Keratinocyte (primary cell): ENCODE measurements around the gene CRADD. TPM values are rescaled to one million over a fixed set of nuclear protein-coding genes. Genes with fewer than 3 reads are reported as not detected.

Experiments used
- DNase-seq: peaks from one replicate; pipeline ENCODE4 v3.0.0-alpha.2; 2011; ENCODE audit warnings: low read depth, missing footprints, low spot score
- FAIRE-seq: peaks from 2 replicates; lab custom pipeline; 2011; peaks lifted over from hg19 to GRCh38; lab: Jason Lieb, UNC
- H2AFZ ChIP-seq: 2 replicates; pipeline ENCODE4 v1.6.0; 2012; ENCODE audit warnings: low read length, control low read depth, inconsistent platforms; ENCODE audit not compliant: control insufficient read depth
- H3K27ac ChIP-seq: 2 replicates; pipeline ENCODE4 v1.5.1; 2011; ENCODE audit warnings: low read length; ENCODE audit not compliant: control insufficient read depth, insufficient read depth
- H3K27me3 ChIP-seq: 3 replicates; pipeline ENCODE4 v1.6.0; 2011; ENCODE audit warnings: low read length; ENCODE audit not compliant: control insufficient read depth, insufficient read depth; ENCODE audit errors: extremely low read depth
- H3K36me3 ChIP-seq, 2 experiments: 2 replicates in 1 of 2; 3 replicates in 1 of 2; pipeline ENCODE4 v1.5.1; 2011; ENCODE audit warnings: low read length in 2 of 2, mild to moderate bottlenecking in 1 of 2; ENCODE audit not compliant: control insufficient read depth in 2 of 2, insufficient read depth in 2 of 2; ENCODE audit errors: extremely low read depth in 1 of 2
- H3K4me1 ChIP-seq: 3 replicates; pipeline ENCODE4 v1.5.1; 2011; ENCODE audit warnings: low read length; ENCODE audit not compliant: control insufficient read depth, insufficient read depth; ENCODE audit errors: extremely low read depth
- H3K4me2 ChIP-seq: 3 replicates; pipeline ENCODE4 v1.6.0; 2011; ENCODE audit warnings: low read depth, low read length; ENCODE audit not compliant: control insufficient read depth, insufficient read depth; ENCODE audit errors: extremely low read depth
- H3K4me3 ChIP-seq, 3 experiments: fragments of 200-600 bp in 1 of 3; sonication (generic) in 1 of 3; 2 replicates in 2 of 3; 3 replicates in 1 of 3; pipeline ENCODE4 v1.5.1; 2011 to 2016; ENCODE audit warnings: low read length in 3 of 3, mild to moderate bottlenecking in 3 of 3, control low read depth in 2 of 3, inconsistent platforms in 1 of 3, low read depth in 1 of 3, mixed read lengths in 1 of 3, mixed run types in 1 of 3, moderate library complexity in 1 of 3; ENCODE audit not compliant: control insufficient read depth in 2 of 3, insufficient read depth in 2 of 3; ENCODE audit errors: extremely low read depth in 1 of 3
- H3K79me2 ChIP-seq: 2 replicates; pipeline ENCODE4 v1.6.0; 2012; ENCODE audit warnings: low read length; ENCODE audit not compliant: control insufficient read depth, insufficient read depth
- H3K9ac ChIP-seq: 3 replicates; pipeline ENCODE4 v1.6.0; 2011; ENCODE audit warnings: low read length; ENCODE audit not compliant: control insufficient read depth, insufficient read depth; ENCODE audit errors: extremely low read depth
- H3K9me1 ChIP-seq: 3 replicates; pipeline ENCODE4 v1.6.0; 2011; ENCODE audit warnings: low read length; ENCODE audit not compliant: control insufficient read depth, insufficient read depth; ENCODE audit errors: extremely low read depth
- H3K9me3 ChIP-seq: 2 replicates; pipeline ENCODE4 v1.5.1; 2012; ENCODE audit warnings: low read depth, low read length; ENCODE audit not compliant: control insufficient read depth
- H4K20me1 ChIP-seq: 3 replicates; pipeline ENCODE4 v1.6.0; 2011; ENCODE audit warnings: low read length; ENCODE audit not compliant: control insufficient read depth, insufficient read depth; ENCODE audit errors: extremely low read depth
- EZH2 ChIP-seq: IDR thresholded peaks from one replicate; pipeline ENCODE4 v1.6.1; 2012; ENCODE audit warnings: inconsistent platforms, mild to moderate bottlenecking, low read length, moderate library complexity
- dilution Hi-C: fragments of 300-500 bp; cut with MboI; formaldehyde crosslinking; loops from one replicate; pipeline ENCODE4 v1.7.0; 2020; ENCODE audit warnings: low sequenced_read_pairs; ENCODE audit not compliant: extremely low pct_ligation_motif_present
- polyA plus RNA-seq, 5 experiments: library from polyadenylated mRNA; depleted of rRNA in 3 of 5; stranded (reverse) in 3 of 5; stranded (forward) in 1 of 5; unstranded in 1 of 5; fragments of >200 nt; gene quantifications; 1 replicate in 1 of 5; 2 replicates in 3 of 5; 3 replicates in 1 of 5; pipeline versions ENCODE4 v1.2.1 to v1.2.3, GENCODE V29; 2011 to 2012; ENCODE audit warnings: missing spikeins in 2 of 5, low read depth in 1 of 5, low replicate concordance in 1 of 5
- TF ChIP-seq, protein P1 (sequence below), 3 experiments: IDR thresholded peaks in 1 of 3; conservative IDR thresholded peaks in 1 of 3; optimal IDR thresholded peaks in 1 of 3; 2 replicates in 2 of 3; 3 replicates in 1 of 3; pipeline versions ENCODE3 to v1.5.1; 2011; ENCODE audit warnings: low read length in 3 of 3, mild to moderate bottlenecking in 3 of 3, moderate library complexity in 2 of 3, control low read depth in 1 of 3, inconsistent platforms in 1 of 3; ENCODE audit not compliant: insufficient read depth in 2 of 3; ENCODE audit errors: extremely low read depth in 1 of 3

The CRADD gene
- polyA plus RNA-seq, 1 donor (not counting 4 experiments of a cell fraction or from before 2014, with no cell fraction given), result 11.2 TPM

DNA sequence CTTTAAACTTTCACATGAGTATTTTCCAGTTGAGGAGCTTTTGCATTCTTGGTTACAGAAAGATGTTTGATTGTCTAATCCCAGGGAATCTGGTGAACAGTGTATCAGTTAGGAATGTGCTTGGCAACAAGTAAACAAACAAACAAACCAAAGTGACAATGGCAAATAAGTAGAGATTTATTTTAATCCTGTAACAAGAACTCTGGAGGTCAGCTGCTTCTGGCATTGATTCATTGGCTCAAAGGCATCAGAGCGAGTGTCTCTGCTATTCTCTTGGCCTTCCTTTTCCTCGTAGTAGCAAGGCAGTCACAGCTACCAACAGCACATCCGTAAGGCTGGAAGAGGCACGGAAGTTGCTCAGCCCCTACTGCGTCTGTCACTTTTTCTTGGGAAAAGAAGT, 37.2 kb downstream of the CRADD start:
- no peak overlapping the region for H2AFZ ChIP-seq
- dilution Hi-C loops, result no loop called here
- no peak overlapping the region for H3K9ac ChIP-seq
- no peaks in the 10 kb centered on the region for H3K4me1 ChIP-seq
- no peak for FAIRE-seq
- TF ChIP-seq EZH2, result no peak
- TF ChIP-seq, protein P1, sequence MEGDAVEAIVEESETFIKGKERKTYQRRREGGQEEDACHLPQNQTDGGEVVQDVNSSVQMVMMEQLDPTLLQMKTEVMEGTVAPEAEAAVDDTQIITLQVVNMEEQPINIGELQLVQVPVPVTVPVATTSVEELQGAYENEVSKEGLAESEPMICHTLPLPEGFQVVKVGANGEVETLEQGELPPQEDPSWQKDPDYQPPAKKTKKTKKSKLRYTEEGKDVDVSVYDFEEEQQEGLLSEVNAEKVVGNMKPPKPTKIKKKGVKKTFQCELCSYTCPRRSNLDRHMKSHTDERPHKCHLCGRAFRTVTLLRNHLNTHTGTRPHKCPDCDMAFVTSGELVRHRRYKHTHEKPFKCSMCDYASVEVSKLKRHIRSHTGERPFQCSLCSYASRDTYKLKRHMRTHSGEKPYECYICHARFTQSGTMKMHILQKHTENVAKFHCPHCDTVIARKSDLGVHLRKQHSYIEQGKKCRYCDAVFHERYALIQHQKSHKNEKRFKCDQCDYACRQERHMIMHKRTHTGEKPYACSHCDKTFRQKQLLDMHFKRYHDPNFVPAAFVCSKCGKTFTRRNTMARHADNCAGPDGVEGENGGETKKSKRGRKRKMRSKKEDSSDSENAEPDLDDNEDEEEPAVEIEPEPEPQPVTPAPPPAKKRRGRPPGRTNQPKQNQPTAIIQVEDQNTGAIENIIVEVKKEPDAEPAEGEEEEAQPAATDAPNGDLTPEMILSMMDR (optimal IDR thresholded peaks at IDR 0.05 in 1 of 3, IDR thresholded peaks at IDR 0.05 in 1 of 3, conservative IDR thresholded peaks at IDR 0.05 in 1 of 3; ENCODE audit: extremely low read depth in 1 of 3, insufficient read depth in 2 of 3, low read length in 3 of 3), result no peak
- H3K9me3 ChIP-seq, result no peaks in the 10 kb centered on the region
- H3K36me3 ChIP-seq, result no peaks in the 10 kb centered on the region
- no peaks in the 10 kb centered on the region for H4K20me1 ChIP-seq
- H3K9me1 ChIP-seq, result no peaks in the 10 kb centered on the region
- H3K27ac ChIP-seq, result no peak overlapping the region
- DNase-seq, result no peak
- H3K4me2 ChIP-seq, result no peak overlapping the region
- no peak overlapping the region for H3K4me3 ChIP-seq
- no peaks in the 10 kb centered on the region for H3K79me2 ChIP-seq
- no peaks in the 10 kb centered on the region for H3K27me3 ChIP-seq

DNA sequence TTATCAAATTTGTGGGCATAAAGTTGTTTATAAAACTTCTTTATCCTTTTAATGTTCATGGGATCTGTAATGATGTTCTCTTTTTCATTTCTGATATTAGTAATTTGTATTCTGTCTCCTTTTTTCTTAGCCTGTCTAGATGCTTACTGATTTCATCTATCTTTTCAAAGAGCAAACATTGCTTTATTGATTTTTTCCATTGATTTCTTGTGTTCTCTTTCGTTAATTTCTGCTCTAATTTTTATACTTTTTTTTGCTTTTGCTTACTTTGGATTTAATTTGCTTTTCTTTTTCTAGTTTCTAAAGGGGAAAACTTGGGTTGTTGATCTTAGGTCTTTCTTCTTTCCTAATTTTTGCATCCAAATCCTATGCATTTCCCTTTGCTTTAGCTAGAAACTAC, 42.5 kb downstream of the CRADD start:
- no peak overlapping the region for H3K4me2 ChIP-seq
- no peak overlapping the region for H3K4me3 ChIP-seq
- no peak overlapping the region for H3K9ac ChIP-seq
- FAIRE-seq (no peak), DNase-seq (no peak)
- dilution Hi-C loops, result no loop called here
- H2AFZ ChIP-seq, result no peak overlapping the region
- no peaks in the 10 kb centered on the region for H3K9me1 ChIP-seq
- no peaks in the 10 kb centered on the region for H4K20me1 ChIP-seq
- TF ChIP-seq EZH2, result no peak
- TF ChIP-seq, protein P1 (optimal IDR thresholded peaks at IDR 0.05 in 1 of 3, IDR thresholded peaks at IDR 0.05 in 1 of 3, conservative IDR thresholded peaks at IDR 0.05 in 1 of 3; ENCODE audit: extremely low read depth in 1 of 3, insufficient read depth in 2 of 3, low read length in 3 of 3), result no peak
- no peaks in the 10 kb centered on the region for H3K36me3 ChIP-seq
- no peaks in the 10 kb centered on the region for H3K9me3 ChIP-seq
- H3K27ac ChIP-seq, result no peak overlapping the region
- H3K4me1 ChIP-seq, result peaks cover 9% of the 10 kb centered on the region
- H3K27me3 ChIP-seq, result no peaks in the 10 kb centered on the region
- no peaks in the 10 kb centered on the region for H3K79me2 ChIP-seq
